HL-60/S4 (cell line): ENCODE measurements around the gene MRPL48.
"Not testable (repeated sequence)": the region's sequence is repeated elsewhere in the genome, so short reads cannot be mapped to it uniquely, and the experiment has no call there.

Source experiments
- in situ Hi-C: fragments of 300-500 bp; cut with MboI; formaldehyde crosslinking; loops from 2 replicates; pipeline ENCODE4 v1.14.3; 2022; ENCODE audit warnings: low sequenced_read_pairs

The MRPL48 gene

GRCh38 chr11:73787643-73788558 lies at the start of gene MRPL48:
TSS of gene MRPL48 (plus strand) at chr11:73787874. CDS start at chr11:73787972, 98 bp downstream.
- in situ Hi-C loops = no loop called here

GRCh38 chr11:73743045-73743444 lies 44.6 kb upstream of the MRPL48 start:
- in situ Hi-C loops = no loop called here

- in situ Hi-C loops = no loop called here
These were observed 41.0 kb upstream of the MRPL48 start for GRCh38 chr11:73746701-73747100.

- in situ Hi-C loops = no loop called here
These were observed 39.9 kb upstream of the MRPL48 start for GRCh38 chr11:73747762-73748161.

GRCh38 chr11:73748300-73748699 lies 39.4 kb upstream of the MRPL48 start:
- in situ Hi-C loops = no loop called here

- in situ Hi-C loops = no loop called here
These were observed 38.6 kb upstream of the MRPL48 start for GRCh38 chr11:73749118-73749517.

- in situ Hi-C loops = no loop called here
These were observed 37.4 kb upstream of the MRPL48 start for GRCh38 chr11:73750228-73750627.

- in situ Hi-C loops = not testable (repeated sequence)
These were observed 36.8 kb upstream of the MRPL48 start for GRCh38 chr11:73750862-73751261.

- in situ Hi-C loops = no loop called here
These were observed 35.3 kb upstream of the MRPL48 start for GRCh38 chr11:73752216-73752867.

GRCh38 chr11:73752903-73753302 lies 34.8 kb upstream of the MRPL48 start:
- in situ Hi-C loops = no loop called here

- in situ Hi-C loops = no loop called here
These were observed 33.7 kb upstream of the MRPL48 start for GRCh38 chr11:73753938-73754337.

- in situ Hi-C loops = no loop called here
These were observed 32.0 kb upstream of the MRPL48 start for GRCh38 chr11:73755670-73756069.

- in situ Hi-C loops = no loop called here
These were observed 30.1 kb upstream of the MRPL48 start for GRCh38 chr11:73757598-73757997.

- in situ Hi-C loops = no loop called here
These were observed 29.2 kb upstream of the MRPL48 start for GRCh38 chr11:73758451-73758850.

GRCh38 chr11:73759610-73760134 lies 28.0 kb upstream of the MRPL48 start:
- in situ Hi-C loops = no loop called here

GRCh38 chr11:73760135-73760678 lies 27.5 kb upstream of the MRPL48 start:
- in situ Hi-C loops = no loop called here

GRCh38 chr11:73760679-73761402 lies 26.8 kb upstream of the MRPL48 start, which contains the start of gene RAB6A:
TSS of gene RAB6A (minus strand) at chr11:73761074. CDS start at chr11:73760635, 439 bp downstream.
- in situ Hi-C loops = no loop called here

GRCh38 chr11:73761403-73761945 lies 26.2 kb upstream of the MRPL48 start:
- in situ Hi-C loops = no loop called here

GRCh38 chr11:73762732-73763131 lies 24.9 kb upstream of the MRPL48 start:
- in situ Hi-C loops = no loop called here

- in situ Hi-C loops = no loop called here
These were observed 20.9 kb upstream of the MRPL48 start for GRCh38 chr11:73766763-73767162.
